HG03469 (cell line): Measurements from ENCODE around the gene FNIP1.
"Not testable (repeated sequence)": the region's sequence is repeated elsewhere in the genome, so short reads cannot be mapped to it uniquely, and the experiment has no call there.

ENCODE experiments used
- ATAC-seq: cut with Tn5 transposase; IDR thresholded peaks from one replicate; pipeline ENCODE4 v1.9.1; 2021; ENCODE audit warnings: mild to moderate bottlenecking, moderate library complexity, moderate number of reproducible peaks; ENCODE audit not compliant: unreplicated experiment

Gene FNIP1

DNA sequence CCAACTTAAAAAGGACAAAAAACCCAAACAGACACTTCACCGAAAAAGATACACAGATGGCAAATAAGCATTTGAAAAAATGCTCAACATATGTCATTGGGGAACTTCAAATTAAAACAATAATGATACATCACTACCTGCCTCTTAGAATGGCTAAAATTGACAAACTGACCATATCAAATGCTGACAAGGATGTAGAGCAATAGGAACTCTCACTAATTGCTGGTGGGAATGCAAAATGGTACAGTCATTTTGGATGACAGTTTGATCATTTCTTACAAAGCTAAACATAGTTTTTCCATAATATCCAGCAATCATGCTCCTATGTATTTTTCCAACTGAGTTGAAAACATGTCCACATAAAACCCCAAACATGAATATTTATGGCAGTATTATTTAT is 102.9 kb downstream of the FNIP1 start:
- no peak for ATAC-seq

DNA sequence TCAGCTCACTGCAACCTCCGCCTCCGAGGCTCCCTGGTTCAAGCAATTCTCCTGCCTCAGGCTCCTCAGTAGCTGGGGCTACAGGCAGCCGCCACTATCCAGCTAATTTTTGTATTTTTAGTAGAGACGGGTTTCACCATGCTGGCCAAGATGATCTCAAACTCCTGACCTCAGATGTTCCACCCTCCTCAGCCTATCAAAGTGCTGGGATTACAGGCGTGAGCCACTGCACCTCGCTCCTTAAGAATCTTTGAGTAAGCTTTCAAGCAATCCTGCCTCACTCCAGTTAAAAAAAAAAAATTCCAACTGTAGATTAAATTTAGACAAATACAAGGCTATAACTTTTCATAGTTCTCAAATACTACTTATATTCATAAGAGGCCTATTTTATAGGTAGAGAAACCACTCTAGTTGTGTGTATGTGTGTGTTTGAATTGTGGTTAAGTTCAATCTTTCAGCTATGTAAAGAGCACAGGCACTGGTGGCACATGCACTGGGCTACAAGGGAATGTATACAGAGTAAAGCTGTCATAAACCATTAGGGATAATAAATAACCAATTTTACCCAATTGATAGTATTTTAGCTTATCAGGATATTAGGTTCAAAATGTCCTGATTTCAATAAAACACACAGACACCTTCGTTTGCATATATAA is 111.2 kb downstream of the FNIP1 start:
- ATAC-seq, result no peak

- no peak for ATAC-seq
These were observed 112.2 kb downstream of the FNIP1 start for GRCh38 chr5:131684595-131684994.

DNA sequence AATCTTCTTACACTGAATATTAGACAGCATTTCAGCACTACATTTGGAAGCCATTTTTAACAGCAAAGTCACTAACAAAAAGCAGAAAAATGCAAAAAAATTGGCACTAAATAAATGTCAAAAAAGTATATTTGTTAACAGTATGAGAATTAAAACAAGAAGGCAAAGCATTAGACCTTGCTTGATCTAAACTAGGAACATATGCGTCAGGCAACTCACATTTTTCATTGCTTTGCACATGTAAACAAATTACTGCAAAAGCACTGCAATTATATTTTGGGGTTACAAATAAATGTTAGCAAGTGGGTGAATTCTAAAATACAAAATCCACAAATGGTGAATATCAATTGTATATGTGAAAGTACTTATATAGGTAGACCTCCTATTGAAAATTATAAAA is 112.8 kb downstream of the FNIP1 start:
- ATAC-seq, result no peak

- no peak for ATAC-seq
These were observed 114.0 kb downstream of the FNIP1 start for GRCh38 chr5:131682826-131683225.

DNA sequence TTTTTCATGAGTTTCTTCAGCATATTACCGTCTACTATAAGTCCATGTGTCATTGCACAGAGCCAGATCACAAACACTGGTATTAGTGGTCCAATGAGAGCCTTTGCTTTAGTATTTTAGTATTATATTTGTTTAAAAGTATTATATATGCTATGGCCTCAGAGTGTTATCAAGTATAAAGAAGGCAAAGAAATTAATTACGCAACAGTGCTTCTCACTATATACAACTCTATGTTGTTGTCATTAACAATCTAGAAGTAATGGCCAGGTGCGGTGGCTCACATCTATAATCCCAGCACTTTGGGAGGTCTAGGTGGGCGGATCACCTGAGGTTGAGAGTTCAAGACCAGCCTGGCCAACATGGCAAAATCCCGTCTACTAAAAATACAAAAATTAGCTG is 114.6 kb downstream of the FNIP1 start:
- ATAC-seq, result no peak

DNA sequence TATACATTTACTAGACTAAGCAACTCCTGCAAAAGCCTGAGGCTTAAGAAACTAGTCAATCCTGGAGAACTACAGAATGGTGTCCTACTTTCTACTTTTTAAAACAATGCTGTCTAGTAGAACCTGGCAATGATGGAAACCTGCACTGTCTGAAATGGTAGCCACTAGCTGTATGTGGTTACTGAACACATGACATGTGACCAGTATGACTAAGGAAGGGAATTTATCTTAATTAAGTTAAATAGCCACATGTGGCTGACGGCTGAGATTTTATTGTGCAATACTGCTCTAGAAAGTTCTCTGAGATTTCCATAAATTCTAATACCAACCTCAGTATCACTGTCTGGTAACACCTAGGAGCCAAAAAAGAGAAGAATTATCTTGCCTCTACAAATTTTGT is 116.9 kb downstream of the FNIP1 start:
- no peak for ATAC-seq

DNA sequence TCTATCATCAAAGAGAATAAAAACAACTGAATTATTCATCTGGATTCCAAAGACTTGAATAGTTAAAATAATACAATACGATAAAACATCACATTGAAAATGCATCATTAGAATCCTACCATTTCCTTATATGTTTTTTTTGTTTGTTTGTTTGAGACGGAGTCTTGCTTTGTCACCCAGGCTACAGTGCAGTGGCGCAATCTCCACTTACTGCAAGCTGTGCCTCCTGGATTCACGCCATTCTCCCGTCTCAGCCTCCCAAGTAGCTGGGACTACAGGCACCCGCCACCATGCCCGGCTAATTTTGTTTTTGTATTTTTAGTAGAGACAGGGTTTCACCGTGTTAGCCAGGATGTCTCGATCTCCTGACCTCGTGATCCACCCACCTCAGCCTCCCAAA is 118.5 kb downstream of the FNIP1 start:
- ATAC-seq, result not testable (repeated sequence)

DNA sequence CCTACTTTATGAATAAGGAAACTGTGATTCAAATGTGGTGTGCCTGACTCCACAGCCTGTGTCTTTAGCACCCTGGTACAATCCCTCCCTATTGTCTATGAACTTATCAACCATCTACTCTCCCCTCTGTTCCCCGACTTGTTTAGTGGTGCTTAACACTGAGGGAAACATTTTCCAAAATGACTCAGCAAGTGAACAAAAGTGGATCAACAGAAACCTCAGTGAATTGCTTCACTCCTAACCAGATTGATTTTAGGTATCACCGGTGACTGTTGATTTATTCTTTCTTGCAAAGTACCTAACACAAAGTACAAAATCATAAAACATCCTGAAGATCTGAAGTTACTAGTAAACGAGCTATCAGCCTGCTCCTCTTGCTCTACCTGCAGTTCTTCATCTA is 119.7 kb downstream of the FNIP1 start:
- no peak for ATAC-seq

DNA sequence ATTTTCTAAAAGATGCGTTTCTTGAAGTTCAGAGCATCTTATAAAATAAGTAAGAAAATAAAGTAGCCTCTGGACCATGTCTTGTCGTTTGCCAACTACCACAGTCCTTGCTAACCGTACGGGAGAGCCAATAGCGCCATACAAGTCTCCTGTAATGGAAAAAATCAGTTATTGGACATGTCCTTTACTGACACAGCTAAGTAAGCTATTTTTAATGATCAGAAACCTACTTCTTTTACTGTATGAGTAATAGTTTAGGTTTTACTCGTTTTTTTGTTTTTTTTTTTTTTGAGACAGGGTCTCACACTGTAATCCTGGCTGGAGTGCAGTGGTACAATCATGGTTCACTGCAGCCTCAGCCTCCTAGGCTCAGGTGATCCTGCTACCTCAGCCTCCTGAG is 124.0 kb downstream of the FNIP1 start:
- ATAC-seq, result no peak

DNA sequence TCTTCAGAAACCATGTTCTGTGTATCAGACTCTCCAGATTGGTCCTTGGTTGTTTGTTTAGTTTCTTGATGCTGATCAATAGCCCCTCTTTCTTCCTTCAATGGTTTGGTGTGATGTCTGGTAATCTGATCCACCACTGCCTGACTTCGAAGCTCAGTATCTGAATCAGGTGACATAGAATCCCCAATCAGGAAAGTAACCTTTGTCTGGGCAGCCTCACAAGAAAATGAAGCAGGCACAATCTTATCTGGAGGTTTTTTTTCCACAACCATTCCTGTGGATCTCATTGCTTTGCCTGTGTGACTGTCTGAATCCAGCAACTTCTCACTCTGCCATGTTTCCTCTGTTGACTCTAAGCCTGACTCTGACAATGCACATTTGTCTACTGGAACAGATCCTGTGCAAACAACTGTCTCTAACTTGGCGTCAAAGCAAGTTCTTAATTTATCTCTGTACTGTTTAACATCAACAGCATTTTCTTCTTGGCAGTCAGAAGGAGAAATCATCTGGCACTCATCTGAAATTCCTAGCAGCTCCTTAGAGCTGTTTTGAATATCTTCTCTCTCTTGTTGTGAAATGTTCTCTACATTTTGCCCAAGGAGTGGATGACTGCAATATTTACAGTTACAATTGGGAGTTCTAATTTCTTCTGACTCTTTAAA is 124.7 kb downstream of the FNIP1 start:
- ATAC-seq, result no peak

DNA sequence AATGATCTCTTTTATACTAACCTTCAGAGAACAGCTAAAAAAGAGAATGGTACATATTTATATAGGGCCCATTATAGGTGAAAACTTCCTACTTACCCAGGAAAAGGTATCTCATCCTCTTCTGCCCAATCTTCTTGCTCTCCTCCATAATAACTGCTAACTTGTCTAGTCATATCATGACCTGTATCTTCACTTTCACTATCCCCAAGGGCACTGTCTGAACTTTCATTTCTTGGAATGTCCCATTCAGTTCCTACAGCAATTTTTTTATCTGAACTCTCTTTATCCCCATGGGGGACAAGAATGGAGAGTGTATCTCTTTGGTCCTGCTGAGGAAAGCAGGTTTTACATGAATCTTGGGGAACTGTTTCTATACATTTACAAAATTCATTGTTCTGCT is 125.4 kb downstream of the FNIP1 start:
- ATAC-seq, result no peak

DNA sequence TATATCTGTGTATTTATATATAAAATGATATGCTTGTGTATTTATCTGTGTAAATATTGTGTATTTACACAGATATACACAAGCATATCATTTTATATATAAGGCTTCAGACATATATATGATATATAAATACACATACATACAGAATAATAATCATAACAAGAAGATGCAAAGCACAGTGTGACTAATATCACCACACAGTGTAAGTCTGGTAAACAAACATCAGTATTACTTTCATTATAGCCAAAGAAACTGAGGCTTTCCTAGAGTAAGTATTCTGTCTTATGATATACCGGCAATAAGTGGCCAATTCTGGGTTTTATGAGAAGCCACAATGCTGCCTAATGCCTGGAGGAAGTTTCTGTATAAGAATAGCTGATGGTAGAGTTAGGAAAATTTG is 131.9 kb downstream of the FNIP1 start:
- ATAC-seq, result no peak

- ATAC-seq, result no peak
These were observed 134.9 kb downstream of the FNIP1 start for GRCh38 chr5:131661933-131662332.

DNA sequence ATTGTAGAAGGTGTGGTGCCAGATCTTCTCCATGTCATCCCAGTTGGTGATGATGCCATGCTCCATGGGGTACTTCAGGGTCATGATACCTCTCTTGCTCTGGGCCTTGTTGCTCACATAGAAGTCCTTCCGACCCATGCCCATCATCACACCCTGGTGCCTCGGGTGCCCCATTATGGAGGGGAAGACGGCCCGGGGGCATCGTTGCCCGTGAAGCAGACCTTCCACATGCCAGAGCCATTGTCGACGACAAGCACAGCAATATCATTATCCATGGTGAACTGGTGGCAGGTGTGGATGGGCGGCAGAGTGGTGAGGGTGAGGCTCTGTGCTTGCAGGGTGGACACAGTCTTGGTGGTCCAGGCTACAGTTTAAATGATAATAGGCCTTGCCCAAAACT is 137.0 kb downstream of the FNIP1 start:
- ATAC-seq, result no peak

DNA sequence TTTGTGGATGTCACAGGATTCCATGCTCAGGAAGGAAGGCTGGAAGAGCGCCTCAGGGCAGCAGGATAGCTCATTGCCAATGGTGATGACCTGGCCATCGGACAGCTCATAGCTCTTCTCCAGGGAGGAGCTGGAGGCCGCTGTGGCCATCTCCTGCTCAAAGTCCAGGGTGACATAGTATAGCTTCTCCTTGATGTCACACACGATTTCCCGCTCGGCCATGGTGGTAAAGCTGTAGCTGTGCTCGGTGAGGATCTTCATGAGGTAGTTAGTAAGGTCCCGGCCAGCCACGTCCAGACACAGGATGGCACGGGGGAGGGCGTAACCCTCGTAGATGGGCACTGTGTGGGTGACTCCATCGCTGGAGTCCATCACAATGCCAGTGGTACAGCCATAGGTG is 137.5 kb downstream of the FNIP1 start:
- no peak for ATAC-seq

GRCh38 chr5:131654776-131655175 is 142.0 kb downstream of the FNIP1 start:
- no peak for ATAC-seq

GRCh38 chr5:131654309-131654708 is 142.5 kb downstream of the FNIP1 start:
- ATAC-seq, result no peak

DNA sequence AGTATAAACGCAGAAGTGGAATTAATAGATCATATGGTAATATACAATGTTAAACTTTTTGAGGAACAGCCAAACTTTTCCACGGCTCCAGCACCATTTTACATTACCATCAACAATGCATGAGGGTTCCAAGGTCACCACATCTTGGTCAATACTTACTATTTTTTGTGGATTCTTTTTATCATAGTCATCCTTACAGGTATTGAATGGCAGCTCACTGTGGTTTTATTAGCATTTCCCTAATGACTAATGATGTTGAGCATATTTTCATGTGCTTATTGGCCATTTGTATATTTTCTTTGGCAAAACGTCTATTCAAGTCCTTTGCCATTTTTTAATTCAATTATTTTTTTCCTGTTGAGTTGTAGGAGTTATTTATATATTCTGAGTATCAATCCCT is 147.7 kb downstream of the FNIP1 start:
- no peak for ATAC-seq

GRCh38 chr5:131647048-131647769 is 149.6 kb downstream of the FNIP1 start:
- peak; percentile 57 for ATAC-seq

DNA sequence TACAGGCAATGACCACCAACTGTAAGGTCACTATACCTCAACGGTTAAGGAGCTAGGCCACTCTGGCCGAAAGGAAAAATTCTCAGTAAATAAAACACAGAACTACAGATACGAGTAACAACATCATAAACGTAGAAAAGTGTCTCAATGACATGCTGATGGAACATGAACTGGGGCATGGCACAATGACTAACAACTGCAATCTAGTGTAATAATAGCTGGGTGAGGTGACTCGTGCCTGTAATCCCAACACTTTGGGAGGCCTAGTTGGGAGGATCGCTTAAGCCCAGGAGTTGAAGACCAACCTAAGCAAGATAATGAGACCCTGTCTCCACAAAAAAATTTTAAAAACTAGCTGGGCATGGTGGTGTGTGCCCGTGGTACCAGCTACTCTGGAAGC is 152.0 kb downstream of the FNIP1 start:
- ATAC-seq, result no peak

GRCh38 chr5:131644370-131644769 is 152.4 kb downstream of the FNIP1 start:
- ATAC-seq, result no peak
